Fibroblast of skin of left biceps (primary cell): Measurements from ENCODE around the gene ZNF501.

Experiments
- DNase-seq, 2 experiments: peaks; one replicate each; pipeline ENCODE4 v3.0.0-alpha.2; 2013; ENCODE audit warnings: low read depth in 2 of 2

Gene ZNF501

DNA sequence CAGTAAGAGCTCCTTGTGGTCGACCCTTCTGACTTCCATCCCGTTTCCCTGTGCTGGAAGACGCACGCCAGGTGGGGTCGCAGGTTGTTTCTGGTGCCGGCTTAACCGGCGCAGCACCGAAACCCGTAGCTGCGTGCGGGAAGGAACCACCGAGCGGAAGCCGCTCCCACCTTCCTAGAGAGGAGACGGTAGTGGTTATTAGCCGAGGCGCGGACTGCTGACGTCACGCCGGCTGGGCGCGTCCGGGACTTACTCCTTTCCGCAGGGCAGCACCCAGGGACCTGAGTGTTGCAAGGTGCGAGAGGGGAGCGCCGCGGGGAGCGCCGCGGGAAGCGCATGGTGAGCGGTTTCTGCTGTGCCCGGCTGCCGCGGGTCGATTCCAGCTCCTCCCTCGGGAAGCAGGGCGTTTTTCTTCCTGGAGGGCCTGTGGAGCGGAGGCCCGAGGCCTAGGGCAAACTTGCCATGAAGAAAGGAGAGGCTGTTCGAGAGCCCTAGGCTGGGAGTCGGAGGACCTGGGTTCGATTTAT is at the start of gene ZNF501:
ZNF501 (plus strand) TSS at position 252 of the 527 bp plus-strand sequence. CDS start 4,787 bp downstream, outside the sequence.
- DNase-seq: peak; percentile 79

DNA sequence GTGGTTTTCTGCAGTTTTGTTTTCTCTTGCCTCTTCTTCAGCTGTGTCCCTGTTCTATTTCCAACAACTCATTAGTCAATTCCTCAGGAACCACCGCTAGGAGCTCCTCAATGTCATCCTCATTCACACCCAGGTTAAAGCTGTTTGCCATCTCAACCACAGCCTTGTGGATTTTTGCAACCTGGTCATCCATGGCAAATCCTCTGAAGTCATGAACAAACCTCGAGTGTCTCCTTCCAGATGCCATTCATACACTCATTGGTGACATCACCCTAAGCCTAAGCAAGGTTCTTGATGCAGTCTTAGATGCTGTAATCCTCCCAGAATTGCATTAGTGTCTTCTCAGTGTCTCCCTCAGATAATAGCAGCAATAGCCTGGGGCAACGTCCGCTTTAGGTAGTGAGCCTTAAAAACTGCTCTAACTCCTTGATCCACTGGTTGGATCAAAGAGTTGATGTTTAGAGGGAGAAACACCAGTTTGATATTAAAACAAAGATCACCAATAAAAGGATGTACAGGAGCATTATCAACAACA is 48.4 kb upstream of the ZNF501 start:
- no peak for DNase-seq

DNA sequence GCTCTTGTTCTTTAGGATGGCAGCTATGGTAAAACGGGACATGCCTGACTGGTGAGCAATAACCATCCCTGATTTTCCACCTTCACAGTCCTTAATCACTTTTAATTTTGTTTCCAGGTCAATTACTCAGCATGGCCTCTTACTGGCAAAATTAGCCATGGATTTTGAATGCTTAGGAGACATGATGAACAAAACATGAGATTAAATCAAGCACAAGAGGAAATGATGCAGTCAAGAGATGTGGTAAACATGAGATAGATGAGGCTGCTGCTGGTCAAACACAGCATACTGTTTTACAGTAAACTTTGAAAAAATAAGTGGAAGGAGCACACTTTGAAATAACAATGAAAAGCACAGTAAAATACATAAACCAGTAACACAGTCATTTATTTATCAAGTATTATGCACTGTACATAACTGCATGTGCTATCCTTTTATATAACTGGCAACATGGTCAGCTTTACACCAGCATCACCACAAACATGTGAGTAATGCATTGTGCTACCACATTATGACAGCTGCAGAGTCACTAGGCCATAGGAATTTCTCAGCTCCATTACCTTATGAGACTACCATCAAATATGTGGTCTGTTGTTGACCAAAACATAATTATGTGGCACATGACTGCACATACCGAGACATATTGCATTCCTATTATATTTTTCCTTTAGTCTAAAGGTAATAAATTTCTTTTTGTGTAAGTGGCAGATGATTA is 47.1 kb upstream of the ZNF501 start:
- DNase-seq: peak in 1 of 2 experiments; percentile 4

DNA sequence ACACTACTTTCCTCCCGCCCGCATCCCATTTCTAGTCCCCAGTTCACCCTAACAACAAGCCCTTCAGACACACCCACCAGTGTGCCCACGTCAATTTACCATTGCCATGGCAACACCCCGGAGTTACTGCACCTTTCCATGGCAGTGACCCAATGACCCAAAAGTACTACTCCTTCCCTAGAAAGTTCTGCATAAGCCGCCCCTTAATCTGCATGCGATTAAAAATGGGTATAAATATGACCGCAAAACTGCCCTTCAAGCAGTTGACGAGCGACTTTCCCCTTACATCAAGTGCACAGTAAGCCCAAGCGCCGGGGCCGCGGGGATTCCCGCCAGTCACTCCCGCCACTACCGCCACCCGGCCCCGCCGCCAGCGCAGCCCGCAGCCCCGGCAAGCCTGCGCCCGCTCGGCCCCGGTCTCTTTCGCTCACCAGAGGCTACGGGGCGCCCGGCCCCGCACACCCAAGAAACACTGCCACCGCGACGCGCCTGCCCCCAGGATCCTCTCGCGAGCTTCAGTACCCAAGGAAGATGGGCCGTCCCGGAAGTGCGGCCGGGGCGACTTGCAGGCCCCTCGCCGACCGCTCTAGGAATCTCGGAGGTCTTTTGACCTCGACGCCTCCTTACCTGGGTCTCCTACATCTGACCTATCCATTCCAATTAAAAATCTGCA is 44.2 kb upstream of the ZNF501 start:
- DNase-seq: peak; percentile 51 to 61

DNA sequence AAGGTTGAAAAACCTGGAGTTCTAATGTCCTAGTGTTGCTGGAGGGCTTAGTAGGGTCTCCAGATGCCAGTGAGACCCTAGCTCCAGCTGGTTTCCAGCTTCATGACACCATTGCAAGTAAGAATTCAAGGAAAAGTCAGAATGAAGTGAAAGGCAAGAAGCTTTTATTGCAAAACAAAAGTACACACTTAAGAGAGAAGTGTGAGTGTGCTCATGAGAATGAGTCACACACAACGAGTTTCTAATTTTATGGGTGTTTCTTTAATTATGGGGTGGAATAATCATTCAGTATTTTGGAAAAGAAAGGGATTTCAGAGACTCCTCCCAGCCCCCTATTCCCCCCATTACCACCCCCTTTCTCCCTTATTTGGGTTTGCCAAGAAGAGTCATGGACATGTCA is 41.5 kb upstream of the ZNF501 start:
- no peak for DNase-seq

DNA sequence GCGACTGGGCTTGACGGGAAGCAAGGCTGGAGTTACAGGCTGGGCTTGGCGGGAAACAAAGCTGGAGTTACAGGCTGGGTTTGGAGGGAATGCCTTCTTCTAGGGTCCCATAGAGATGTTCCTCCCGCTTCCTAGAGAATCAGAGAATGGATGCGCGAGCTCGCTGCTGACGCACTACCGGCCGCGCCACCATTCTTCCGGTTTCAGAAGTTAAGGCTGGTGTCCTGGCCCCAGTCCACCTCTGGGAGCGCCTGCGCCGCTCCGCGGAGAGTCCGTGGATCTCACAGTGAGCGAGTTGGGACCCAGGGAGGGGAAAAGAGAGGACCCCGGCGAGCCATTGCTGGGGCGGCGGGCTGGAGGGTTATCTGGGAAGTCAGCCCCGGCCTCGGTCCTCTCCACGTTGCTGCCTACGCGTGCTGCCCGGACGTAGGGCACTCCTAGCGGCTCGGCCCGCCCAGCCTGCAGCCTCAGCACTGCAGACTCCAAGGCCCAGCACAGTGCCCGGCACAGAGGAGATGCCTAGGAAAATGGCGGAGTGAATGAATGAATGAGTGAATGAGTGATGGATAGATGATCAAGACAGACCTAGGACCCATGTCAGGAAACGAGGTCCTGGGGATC is 16.9 kb upstream of the ZNF501 start, which contains the start of gene ZNF502:
ZNF502 (plus strand) TSS at position 206 of the 621 bp plus-strand sequence. CDS start 7,602 bp downstream, outside the sequence.
- DNase-seq: peak; percentile 74 to 76

DNA sequence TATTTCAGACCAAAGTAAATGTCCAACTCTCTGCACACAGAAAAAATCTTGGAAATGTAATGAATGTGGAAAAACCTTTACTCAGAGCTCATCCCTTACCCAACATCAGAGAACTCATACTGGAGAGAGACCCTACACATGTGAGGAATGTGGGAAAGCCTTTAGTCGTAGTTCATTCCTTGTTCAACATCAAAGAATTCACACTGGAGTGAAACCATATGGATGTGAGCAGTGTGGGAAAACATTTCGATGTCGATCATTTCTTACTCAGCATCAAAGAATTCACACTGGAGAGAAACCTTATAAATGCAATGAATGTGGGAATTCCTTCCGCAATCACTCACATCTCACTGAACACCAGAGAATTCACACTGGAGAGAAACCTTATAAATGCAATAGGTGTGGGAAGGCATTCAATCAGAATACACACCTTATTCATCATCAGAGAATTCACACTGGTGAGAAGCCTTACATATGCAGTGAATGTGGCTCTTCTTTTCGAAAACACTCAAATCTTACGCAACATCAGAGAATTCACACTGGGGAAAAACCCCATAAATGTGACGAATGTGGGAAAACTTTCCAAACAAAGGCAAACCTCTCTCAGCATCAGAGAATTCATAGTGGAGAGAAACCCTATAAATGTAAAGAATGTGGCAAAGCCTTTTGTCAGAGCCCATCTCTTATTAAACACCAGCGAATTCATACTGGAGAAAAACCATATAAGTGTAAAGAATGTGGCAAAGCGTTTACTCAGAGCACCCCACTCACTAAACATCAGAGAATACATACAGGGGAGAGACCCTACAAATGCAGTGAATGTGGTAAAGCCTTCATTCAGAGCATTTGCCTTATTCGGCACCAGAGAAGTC is 8.0 kb upstream of the ZNF501 start:
- DNase-seq: no peak

DNA sequence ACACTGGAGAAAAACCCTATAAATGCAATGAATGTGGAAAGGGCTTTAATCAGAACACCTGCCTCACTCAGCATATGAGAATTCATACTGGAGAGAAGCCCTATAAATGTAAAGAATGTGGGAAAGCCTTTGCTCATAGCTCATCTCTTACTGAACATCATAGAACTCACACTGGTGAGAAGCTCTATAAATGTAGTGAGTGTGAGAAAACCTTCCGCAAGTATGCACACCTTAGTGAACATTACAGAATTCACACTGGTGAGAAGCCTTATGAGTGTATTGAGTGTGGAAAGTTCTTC is 7.4 kb upstream of the ZNF501 start:
- DNase-seq: no peak

DNA sequence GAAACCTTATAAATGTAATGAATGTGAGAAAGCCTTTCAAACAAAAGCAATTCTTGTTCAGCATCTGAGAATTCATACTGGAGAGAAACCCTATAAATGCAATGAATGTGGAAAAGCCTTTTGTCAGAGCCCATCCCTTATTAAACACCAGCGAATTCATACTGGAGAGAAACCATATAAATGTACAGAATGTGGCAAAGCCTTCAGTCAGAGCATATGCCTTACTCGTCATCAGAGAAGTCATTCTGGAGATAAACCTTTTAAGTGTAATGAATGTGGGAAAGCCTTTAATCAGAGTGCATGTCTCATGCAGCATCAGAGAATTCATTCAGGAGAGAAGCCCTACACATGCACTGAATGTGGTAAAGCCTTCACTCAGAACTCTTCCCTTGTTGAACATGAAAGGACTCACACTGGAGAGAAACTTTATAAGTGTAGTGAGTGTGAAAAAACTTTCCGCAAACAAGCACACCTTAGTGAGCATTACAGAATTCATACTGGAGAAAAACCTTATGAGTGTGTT is 5.3 kb downstream of the ZNF501 start:
- no peak for DNase-seq

DNA sequence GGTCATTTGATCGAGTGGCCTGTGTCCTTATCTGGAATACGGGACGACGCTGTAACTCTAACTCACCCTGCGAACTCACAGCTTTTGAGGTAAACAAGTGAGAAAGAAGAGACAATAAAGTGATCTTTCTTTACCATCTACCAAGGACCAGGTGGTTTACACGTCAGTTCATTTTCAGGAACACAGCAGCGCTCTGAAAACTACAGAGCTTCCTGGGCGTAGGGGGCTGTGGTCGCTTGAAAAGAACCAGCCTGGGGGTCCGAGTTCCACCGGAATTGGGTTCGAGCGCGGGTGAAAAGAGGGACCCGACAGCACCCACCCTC is 31.6 kb downstream of the ZNF501 start:
- no peak for DNase-seq

DNA sequence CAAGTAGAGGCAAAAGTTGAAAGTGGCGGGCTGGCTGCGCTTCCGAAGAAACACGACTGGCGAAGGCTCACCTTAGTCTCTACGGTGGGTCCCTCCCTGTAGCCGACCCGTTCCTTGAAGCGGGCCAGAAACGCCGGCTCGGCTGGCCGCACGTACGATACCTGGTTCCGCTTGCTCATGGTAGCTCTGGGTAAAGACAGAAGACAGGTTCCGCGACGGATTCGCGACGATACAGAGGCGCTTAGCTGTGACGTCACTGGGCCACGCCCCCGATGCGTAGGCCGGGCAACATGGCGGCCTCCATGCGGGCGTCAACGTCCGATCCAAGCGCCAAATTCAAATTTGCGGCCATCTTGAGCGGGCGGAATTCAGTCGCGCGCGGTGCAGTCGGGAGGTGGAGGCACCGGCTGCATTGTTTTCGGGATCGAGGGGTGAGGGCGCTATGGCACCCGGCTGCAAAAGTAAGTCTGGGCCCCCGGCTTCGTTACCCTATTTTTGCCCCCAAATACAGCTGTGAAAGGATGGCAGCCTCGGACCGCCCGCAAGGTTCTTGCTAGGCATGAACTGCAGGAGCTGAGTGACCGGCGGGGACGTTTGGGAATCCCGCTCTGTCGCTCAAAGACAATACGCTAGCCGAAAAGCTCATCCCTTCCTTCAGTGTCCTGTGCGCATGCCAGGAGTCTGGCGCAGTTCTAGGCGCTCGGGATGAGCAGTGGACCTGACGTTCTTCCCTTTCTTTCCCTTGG is 32.2 kb downstream of the ZNF501 start, which contains the start of the genes KIAA1143 and KIF15:
KIAA1143 (minus strand) TSS at position 196 of the 746 bp plus-strand sequence; CDS start at position 179, 17 bp downstream.
KIF15 (plus strand) TSS at position 371 of the 746 bp plus-strand sequence; CDS start at position 443, 72 bp downstream.
- DNase-seq: peak; percentile 81

DNA sequence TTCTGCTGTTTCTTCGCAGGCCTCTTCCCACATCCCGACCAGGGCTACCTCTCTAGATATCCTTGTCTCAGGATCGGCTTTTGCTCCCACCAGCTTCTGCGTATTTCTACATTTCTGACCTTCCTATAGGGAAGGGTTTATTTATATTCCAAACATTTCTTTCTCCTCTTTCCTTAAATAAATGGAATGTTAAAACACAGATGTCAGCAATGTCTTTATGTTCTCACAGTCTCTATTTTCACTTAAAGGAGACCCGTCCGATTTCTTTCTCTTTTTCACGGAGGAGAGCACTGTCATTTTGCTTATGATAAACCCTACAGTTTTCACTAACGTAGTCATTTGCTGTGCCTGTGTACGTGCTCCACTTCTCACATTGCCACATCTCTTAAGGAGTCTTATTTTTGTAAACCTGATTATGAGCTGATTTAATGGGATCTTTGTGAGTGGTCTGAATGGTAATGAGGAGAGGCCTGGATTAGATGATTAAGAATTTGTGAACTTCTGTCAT is 32.8 kb downstream of the ZNF501 start:
- DNase-seq: no peak

DNA sequence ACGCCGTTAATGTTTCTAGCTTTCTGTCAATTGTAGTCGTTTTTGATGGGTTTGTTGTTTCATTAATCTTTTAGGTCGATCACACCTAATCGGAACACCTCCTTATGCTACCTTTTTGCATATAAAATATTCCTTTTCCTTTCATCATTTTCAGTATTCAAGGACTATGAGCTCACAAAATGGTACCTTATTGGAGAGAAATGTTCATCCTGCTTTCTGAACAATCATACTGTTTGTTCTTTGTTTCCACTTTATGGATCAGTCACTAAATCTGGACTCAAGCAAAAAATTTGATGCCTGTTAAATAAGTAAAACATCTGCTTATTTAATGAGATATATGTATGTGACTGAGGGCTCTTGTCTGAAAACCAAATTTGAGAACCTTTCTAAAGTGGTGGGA is 33.3 kb downstream of the ZNF501 start:
- no peak for DNase-seq

DNA sequence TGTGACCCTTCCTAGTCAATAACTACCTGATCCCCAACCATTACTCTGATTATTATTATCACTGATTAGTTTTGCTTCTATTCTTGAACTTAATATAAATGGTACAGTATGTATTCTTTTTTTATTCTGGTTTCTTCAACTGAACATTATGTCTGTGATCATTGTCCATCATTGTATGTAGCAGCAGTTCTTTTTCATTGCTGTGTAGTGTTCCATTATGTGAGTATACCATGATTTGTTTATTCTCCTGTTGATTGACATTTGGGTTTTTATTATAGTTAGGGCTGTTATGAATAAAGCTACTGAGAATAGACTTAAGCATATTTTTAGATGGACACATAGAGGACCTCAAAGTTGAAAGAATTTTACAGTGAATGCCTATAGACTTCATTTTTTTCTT is 34.8 kb downstream of the ZNF501 start:
- no peak for DNase-seq

DNA sequence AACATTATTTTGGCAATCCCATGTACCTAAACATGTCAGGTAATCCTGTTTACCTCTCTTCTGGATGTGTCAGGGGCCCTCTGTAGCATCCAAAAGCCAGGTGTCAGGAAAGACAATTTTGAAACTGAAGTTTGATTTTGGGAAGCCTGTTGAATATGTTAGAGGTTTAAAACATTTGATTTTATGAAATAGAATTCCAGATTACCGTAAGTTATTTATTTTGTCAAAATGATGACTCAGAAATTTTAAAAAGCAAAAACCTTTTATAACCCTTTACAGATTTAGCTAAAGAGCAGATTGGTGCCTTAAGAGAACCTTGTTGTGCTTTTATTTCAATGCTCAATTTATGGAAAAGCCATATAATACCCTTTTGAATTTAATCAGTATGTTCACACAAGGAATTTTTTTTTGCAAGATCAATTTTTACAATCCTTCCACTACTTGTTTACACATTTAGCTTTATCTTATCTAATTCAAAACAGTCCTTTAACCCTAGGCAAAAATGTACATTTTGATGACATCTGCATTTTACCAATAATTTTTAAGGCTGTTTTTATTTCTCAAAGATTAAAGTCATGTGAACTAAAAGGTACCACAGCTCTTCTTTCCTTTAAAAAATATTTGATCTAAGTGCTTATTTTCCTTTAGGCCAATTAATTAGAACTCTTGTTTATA is 42.1 kb downstream of the ZNF501 start:
- no peak for DNase-seq

DNA sequence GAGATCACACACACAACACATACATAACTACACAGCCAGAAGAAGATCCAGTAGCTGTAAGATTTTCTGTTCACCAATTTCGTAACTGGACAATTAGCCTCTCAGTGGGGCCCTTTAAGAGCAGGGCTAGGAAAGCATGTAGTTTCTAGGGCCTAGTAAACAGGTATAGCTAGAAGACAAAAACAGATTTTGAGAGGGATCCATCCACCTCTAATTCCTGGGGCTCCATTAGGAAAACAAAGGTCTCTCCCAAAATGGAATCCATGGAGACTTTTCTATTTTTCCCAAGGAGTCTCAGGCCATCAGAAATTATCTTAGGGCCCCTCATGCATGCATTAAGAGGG is 42.6 kb downstream of the ZNF501 start:
- DNase-seq: no peak

DNA sequence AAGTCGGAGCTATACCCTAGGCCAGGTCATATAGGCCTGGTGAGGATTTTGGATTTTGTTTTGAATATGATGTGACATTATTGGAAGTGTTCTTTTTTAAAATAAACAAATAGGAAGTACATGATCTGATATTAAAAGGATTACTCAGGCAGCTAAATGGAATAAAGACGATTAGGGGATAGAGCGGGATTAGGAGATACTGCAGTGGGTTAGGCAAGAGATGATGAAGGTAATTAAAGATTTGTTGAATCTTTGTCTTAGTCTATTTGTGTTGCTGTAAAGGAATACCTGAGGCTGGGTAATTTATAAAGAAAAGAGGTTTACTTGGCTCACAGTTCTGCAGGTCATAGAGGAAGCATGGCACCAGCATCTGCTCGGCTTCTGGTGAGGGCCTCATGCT is 53.5 kb downstream of the ZNF501 start:
- no peak for DNase-seq
